ENCODE measurements around the gene TNRC6B. TPM values are rescaled to one million over a fixed set of nuclear protein-coding genes. Genes with fewer than 3 reads are reported as not detected.

The TNRC6B gene
- total RNA-seq, 6 experiments from 2014 or later = 30.8 to 36.3 (median 34.3) TPM

- DNase-seq = peak; percentile 71
- peak overlapping the region; percentile 91 for H3K27ac Mint-ChIP-seq
- no peak for TF ChIP-seq CTCF (IDR thresholded peaks at IDR 0.05)
- peaks cover 10% of the 10 kb centered on the region for H3K36me3 Mint-ChIP-seq (ENCODE audit: low read depth)
- H3K4me3 Mint-ChIP-seq = peak overlapping the region; percentile 22; the same call in 1 of the 2 replicates
- no peaks in the 10 kb centered on the region for H3K9me3 Mint-ChIP-seq
- H3K4me1 Mint-ChIP-seq (ENCODE audit: low read depth) = peaks cover 31% of the 10 kb centered on the region
- no peaks in the 10 kb centered on the region; the same call in 1 of the 2 replicates for H3K27me3 Mint-ChIP-seq (ENCODE audit: insufficient read depth)
Observed at GRCh38 chr22:40383905-40384304, 206.2 kb downstream of the TNRC6B start.

GRCh38 chr22:40385036-40385782 lies 207.5 kb downstream of the TNRC6B start:
- Mint-ChIP-seq H3K36me3 (ENCODE audit: low read depth) (peaks cover 12% of the 10 kb centered on the region), H3K9me3 (no peaks in the 10 kb centered on the region), H3K4me1 (ENCODE audit: low read depth) (peaks cover 29% of the 10 kb centered on the region), H3K4me3 (no peak overlapping the region), H3K27ac (peak overlapping the region; percentile 27), H3K27me3 (ENCODE audit: insufficient read depth) (no peaks in the 10 kb centered on the region; the same call in 1 of the 2 replicates)
- TF ChIP-seq CTCF (IDR thresholded peaks at IDR 0.05) = no peak
- DNase-seq = no peak

Other genes starting within 250 kb of the TNRC6B start
- not detected for gene TMA7B, start 217.5 kb upstream of the TNRC6B start, total RNA-seq (2021; fragmentation: NEBNext Ultra II Directional; extraction: Animal tissue kit (Norgen Biotek cat#: 25700))
- gene FAM83F, start 183.0 kb upstream of the TNRC6B start, total RNA-seq (2021; fragmentation: NEBNext Ultra II Directional; extraction: Animal tissue kit (Norgen Biotek cat#: 25700)) = not detected
- gene ADSL, start 168.6 kb downstream of the TNRC6B start, total RNA-seq (2021; fragmentation: NEBNext Ultra II Directional; extraction: Animal tissue kit (Norgen Biotek cat#: 25700)) = 10 to 100 TPM; 60.6 to 73.8 (median 70.9) TPM
- gene SGSM3, start 192.7 kb downstream of the TNRC6B start, total RNA-seq (2021; fragmentation: NEBNext Ultra II Directional; extraction: Animal tissue kit (Norgen Biotek cat#: 25700)) = 10 to 100 TPM; 41.3 to 52.1 (median 45.5) TPM

Data from HFFc6 (cell line).